ENCODE data around the gene GAB3.
"Not testable (repeated sequence)": the region's sequence is repeated elsewhere in the genome, so short reads cannot be mapped to it uniquely, and the experiment has no call there.

GAB3 gene

DNA sequence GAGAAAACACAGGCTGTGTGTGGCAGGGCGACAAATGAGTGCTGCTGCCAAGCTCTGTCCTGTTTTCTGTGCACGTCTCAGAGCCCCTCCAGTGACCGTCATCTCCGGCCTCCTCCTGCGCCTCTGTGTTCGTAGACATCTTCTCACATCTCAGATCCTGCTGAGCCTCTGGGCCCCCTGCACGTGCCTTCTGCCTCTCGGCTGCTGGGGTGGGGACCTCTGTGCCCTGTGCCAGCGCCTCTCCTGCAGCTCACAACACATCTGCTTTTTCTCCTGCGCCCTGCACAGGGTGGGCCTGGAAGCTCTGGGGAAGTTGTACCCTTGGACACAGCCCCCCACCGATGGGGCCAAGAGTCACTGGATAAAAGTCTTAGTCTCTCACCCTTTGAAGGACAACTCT, 95.1 kb downstream of the GAB3 start:
- no peak for DNase-seq (ENCODE audit: low read depth)

GRCh38 chrX:154655346-154655745, 95.5 kb downstream of the GAB3 start:
- no peak for DNase-seq (ENCODE audit: low read depth)

GRCh38 chrX:154654925-154655324, 96.0 kb downstream of the GAB3 start:
- no peak for DNase-seq (ENCODE audit: low read depth)

GRCh38 chrX:154654372-154654771, 96.5 kb downstream of the GAB3 start:
- no peak for DNase-seq (ENCODE audit: low read depth)

DNA sequence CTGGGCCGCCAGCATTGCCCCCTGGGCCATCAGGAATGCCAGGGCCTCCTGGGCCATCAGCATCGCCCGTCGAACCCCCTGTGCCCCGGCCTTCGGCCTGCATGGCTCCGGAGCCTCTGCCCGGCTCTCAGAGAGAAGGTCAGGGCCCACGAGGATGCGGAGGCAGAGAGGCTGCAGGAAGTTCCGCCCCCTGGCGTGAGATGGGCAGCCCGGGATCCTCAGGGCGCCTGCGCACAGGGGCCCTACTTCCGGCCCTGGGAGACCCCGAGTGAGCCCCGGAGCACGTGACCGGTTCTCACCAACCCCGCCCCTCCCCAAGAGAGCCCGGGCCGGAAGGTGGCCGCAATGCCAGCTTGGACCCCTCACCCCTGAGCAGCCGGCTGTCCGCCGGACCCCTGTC, 97.5 kb downstream of the GAB3 start, which contains the start of gene CTAG2:
TSS of gene CTAG2 (minus strand) at position 167 of the 400 bp plus-strand sequence. CDS start at position 103, 64 bp downstream.
- DNase-seq (ENCODE audit: low read depth) = not testable (repeated sequence)

DNA sequence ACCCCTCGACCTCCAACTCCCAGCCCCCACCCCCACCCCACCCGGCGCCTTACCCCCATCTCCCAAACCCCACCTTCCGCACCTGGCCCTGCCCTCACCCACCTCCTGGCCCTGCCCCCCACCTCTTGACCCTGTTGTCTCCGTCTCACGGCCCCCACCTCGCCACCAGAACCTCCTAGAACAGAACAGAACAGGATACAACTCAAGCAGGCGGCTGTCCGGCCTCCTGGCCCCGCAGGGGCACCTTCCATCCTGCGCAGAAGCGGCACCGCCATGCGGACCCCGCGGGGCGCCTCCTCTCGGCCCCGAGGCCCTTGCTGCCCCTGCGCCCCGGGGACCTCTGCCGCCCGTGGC, 97.9 kb downstream of the GAB3 start:
- DNase-seq (ENCODE audit: low read depth) = no peak

DNA sequence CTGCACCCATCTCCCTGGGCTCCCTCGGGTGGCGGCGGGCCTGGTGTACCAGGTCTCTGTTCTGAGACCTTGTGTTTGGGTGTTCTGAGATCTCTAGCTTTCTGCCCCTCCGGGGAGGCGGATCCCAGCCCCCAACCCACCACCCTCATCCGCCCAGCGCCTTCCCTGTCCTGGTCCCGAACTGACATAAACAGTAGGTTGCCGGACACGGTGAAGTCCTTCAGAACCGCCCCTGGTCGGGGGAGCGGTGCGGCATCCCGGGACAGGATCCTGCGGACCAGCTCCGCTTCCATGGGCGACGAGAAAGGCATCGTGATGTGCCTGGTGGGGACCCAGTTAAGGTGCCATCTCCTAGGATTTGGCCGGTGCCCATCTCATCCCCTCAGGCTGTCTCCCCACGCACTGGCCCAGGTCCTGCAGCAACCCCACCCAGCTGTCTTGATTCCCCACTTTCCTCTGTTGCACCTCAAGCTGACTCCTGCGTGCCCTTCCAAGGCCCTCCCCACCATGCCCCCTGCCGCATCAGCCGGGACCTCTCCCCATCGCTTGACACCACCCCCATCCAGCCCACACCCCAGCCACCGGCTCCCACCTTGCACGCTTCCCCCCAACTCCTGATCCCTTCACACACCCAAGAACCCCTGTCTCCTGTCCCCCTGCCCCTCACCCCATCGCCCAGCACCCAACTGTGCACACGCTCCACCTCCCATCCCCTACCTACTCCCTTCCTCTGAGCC, 98.4 kb downstream of the GAB3 start:
- no peak for DNase-seq (ENCODE audit: low read depth)

GRCh38 chrX:154650221-154650510, 100.7 kb downstream of the GAB3 start:
- no peak for DNase-seq (ENCODE audit: low read depth)

- DNase-seq (ENCODE audit: low read depth) = no peak
Measured at GRCh38 chrX:154649503-154650220, 101.2 kb downstream of the GAB3 start.

DNA sequence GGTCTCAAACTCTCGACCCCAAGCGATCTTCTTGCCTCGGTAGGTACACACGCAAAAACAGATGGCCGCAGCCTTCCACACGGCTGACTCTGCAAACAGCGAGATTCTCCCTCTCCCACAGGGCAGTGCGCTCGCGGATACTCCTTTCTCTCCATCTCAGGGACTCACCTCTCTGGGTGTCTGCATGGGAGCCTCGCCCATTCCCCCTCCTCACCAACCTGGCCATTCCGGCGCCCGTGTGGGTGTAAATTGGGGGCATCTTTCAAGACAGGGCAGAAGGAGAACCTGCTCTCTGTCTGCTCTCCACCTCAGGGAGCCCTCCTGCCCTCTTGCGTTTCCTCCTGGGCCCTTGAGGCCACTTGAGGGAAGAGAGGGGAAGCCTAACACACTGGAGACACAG, 101.9 kb downstream of the GAB3 start:
- no peak for DNase-seq (ENCODE audit: low read depth)

- not testable (repeated sequence) for DNase-seq (ENCODE audit: low read depth)
Measured at GRCh38 chrX:154645745-154646378, 105.0 kb downstream of the GAB3 start.

- DNase-seq (ENCODE audit: low read depth) = not testable (repeated sequence)
Measured at GRCh38 chrX:154643708-154644107, 107.2 kb downstream of the GAB3 start.

GRCh38 chrX:154641740-154642139, 109.1 kb downstream of the GAB3 start:
- DNase-seq (ENCODE audit: low read depth) = not testable (repeated sequence)

- not testable (repeated sequence) for DNase-seq (ENCODE audit: low read depth)
Measured at GRCh38 chrX:154633661-154634060, 117.2 kb downstream of the GAB3 start.

DNA sequence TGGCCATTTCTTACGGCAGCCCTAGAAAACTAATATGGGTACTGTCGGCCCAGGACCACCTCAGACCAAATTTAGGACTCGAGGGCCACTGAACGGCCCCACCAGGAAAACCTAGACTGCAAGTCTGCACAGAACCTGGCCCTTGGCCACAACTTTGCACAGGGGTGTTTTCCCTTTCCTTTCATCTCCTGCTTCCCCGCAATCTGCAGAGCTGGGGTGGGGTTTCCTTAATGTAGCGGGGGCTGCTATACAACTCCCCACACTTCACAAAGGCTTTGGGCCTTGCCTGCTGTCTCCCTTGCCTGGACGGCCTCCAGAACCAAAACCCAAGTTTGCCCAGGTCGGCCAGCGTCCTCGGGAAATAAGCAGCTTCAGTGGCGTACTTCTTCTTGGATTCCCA, 119.9 kb downstream of the GAB3 start:
- not testable (repeated sequence) for DNase-seq (ENCODE audit: low read depth)

- not testable (repeated sequence) for DNase-seq (ENCODE audit: low read depth)
Measured at GRCh38 chrX:154628960-154629359, 121.9 kb downstream of the GAB3 start.

Data from GM04504 (cell line).